CD4-positive, alpha-beta T cell treated with Interleukin-21 for 1 hour (primary cell): ENCODE data around the gene TMEM138.
"Not testable (repeated sequence)": the region's sequence is repeated elsewhere in the genome, so short reads cannot be mapped to it uniquely, and the experiment has no call there.

ENCODE experiments used
- DNase-seq: peaks from one replicate; pipeline ENCODE4 v3.0.0-alpha.2; 2020

The TMEM138 gene

GRCh38 chr11:61367406-61367805, 5.2 kb downstream of the TMEM138 start:
- no peak for DNase-seq

- no peak for DNase-seq
Measured at GRCh38 chr11:61368646-61369045, 6.5 kb downstream of the TMEM138 start.

GRCh38 chr11:61369372-61370348, 7.5 kb downstream of the TMEM138 start:
- DNase-seq: no peak

- DNase-seq: no peak
Measured at GRCh38 chr11:61370349-61371005, 8.3 kb downstream of the TMEM138 start.

GRCh38 chr11:61372659-61373420, 10.7 kb downstream of the TMEM138 start:
- no peak for DNase-seq

GRCh38 chr11:61375761-61376108, 13.6 kb downstream of the TMEM138 start:
- DNase-seq: no peak

- DNase-seq: no peak
Measured at GRCh38 chr11:61377461-61378160, 15.4 kb downstream of the TMEM138 start.

- no peak for DNase-seq
Measured at GRCh38 chr11:61378713-61379313, 16.6 kb downstream of the TMEM138 start.

GRCh38 chr11:61380884-61381283, 18.7 kb downstream of the TMEM138 start:
- DNase-seq: no peak

- DNase-seq: not testable (repeated sequence)
Measured at GRCh38 chr11:61383859-61384258, 21.7 kb downstream of the TMEM138 start.

- no peak for DNase-seq
Measured at GRCh38 chr11:61384271-61385242, 22.4 kb downstream of the TMEM138 start.

GRCh38 chr11:61390161-61390560, 28.0 kb downstream of the TMEM138 start:
- no peak for DNase-seq

GRCh38 chr11:61392981-61393595, 30.9 kb downstream of the TMEM138 start:
- peak; percentile 24 for DNase-seq

GRCh38 chr11:61401173-61401572, 39.0 kb downstream of the TMEM138 start:
- DNase-seq: no peak

GRCh38 chr11:61401573-61401972, 39.4 kb downstream of the TMEM138 start:
- DNase-seq: no peak

GRCh38 chr11:61403658-61404057, 41.5 kb downstream of the TMEM138 start:
- DNase-seq: no peak

- DNase-seq: no peak
Measured at GRCh38 chr11:61404103-61404502, 41.9 kb downstream of the TMEM138 start.

GRCh38 chr11:61404641-61405040, 42.5 kb downstream of the TMEM138 start:
- no peak for DNase-seq

GRCh38 chr11:61406067-61406466, 43.9 kb downstream of the TMEM138 start:
- no peak for DNase-seq

GRCh38 chr11:61406991-61407728, 45.0 kb downstream of the TMEM138 start:
- DNase-seq: no peak
